Activated gamma-delta T cell (primary cell): ENCODE results near the gene SOX1.

ENCODE experiments used
- DNase-seq: peaks from one replicate; lab custom pipeline; 2025; lab: John Stamatoyannopoulos, UW
- total RNA-seq, 2 donors: gene quantifications; one replicate each; lab custom pipeline; 2026; lab: John Stamatoyannopoulos, UW

The SOX1 gene
- 0 to 0.09 reads per million in 2 donors for total RNA-seq

- DNase-seq, result no peak
These were observed at the start of gene SOX1 for GRCh38 chr13:112067116-112067741. SOX1 (plus strand) TSS chr13:112067149; CDS start chr13:112067659, 510 bp downstream.

GRCh38 chr13:112024577-112024976 lies 42.4 kb upstream of the SOX1 start:
- no peak for DNase-seq

- DNase-seq, result no peak
These were observed 39.7 kb upstream of the SOX1 start for GRCh38 chr13:112027250-112027649.

- no peak for DNase-seq
These were observed 38.5 kb upstream of the SOX1 start for GRCh38 chr13:112028481-112028880.

GRCh38 chr13:112029143-112029542 lies 37.8 kb upstream of the SOX1 start:
- DNase-seq, result no peak

- DNase-seq, result no peak
These were observed 34.6 kb upstream of the SOX1 start for GRCh38 chr13:112032186-112032993.

- DNase-seq, result no peak
These were observed 32.7 kb upstream of the SOX1 start for GRCh38 chr13:112034231-112034630.

GRCh38 chr13:112034846-112035245 lies 32.1 kb upstream of the SOX1 start:
- DNase-seq, result no peak

- DNase-seq, result no peak
These were observed 24.5 kb upstream of the SOX1 start for GRCh38 chr13:112042496-112042895.

- DNase-seq, result no peak
These were observed 14.7 kb upstream of the SOX1 start for GRCh38 chr13:112052213-112052612.

- no peak for DNase-seq
These were observed 13.7 kb upstream of the SOX1 start for GRCh38 chr13:112053167-112053743.

GRCh38 chr13:112053744-112054615 lies 13.0 kb upstream of the SOX1 start:
- DNase-seq, result no peak

GRCh38 chr13:112054616-112055015 lies 12.3 kb upstream of the SOX1 start:
- no peak for DNase-seq

- no peak for DNase-seq
These were observed 11.7 kb upstream of the SOX1 start for GRCh38 chr13:112055036-112055914.

GRCh38 chr13:112055915-112056269 lies 11.1 kb upstream of the SOX1 start:
- no peak for DNase-seq

GRCh38 chr13:112056284-112056727 lies 10.6 kb upstream of the SOX1 start:
- no peak for DNase-seq

- no peak for DNase-seq
These were observed 10.1 kb upstream of the SOX1 start for GRCh38 chr13:112056739-112057438.

GRCh38 chr13:112057439-112057735 lies 9.6 kb upstream of the SOX1 start:
- no peak for DNase-seq

- no peak for DNase-seq
These were observed 9.0 kb upstream of the SOX1 start for GRCh38 chr13:112057736-112058518.

- DNase-seq, result no peak
These were observed 8.5 kb upstream of the SOX1 start for GRCh38 chr13:112058519-112058873.
